Measurements from ENCODE around the gene CPNE5. TPM values are rescaled to one million over a fixed set of nuclear protein-coding genes. Genes with fewer than 3 reads are reported as not detected.

Gene CPNE5
- total and polyA plus RNA-seq, 2 donors from 2014 or later, result 3.7 to 7.1 TPM

DNA sequence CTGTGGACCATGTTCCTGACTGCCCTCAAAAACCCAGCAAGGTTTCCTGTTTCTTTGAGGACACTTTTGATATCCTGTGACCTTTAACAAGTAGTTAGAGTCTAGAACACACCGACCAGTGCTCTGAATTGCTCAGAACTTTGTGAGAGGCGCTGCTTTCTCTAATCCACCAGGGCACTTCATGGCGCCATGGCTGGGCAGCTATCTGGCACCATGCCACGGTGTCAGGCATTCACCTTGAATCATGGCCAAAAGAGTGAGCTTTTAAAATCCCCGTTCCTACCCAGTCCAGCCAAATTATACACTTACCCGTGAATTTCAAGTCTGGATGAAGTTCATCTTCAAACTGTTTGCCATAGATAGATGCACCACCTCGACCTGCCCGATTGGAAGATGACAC lies 17.0 kb upstream of the CPNE5 start:
- Histone ChIP-seq H3K4me1 (ENCODE audit: control insufficient read depth in 2 of 3, insufficient read depth in 2 of 3, low read depth in 1 of 3, low read length in 3 of 3) (peaks cover 0 to 5% (median 4%) of the 10 kb centered on the region in 3 donors), H3K36me3 (ENCODE audit: control insufficient read depth in 2 of 3, insufficient read depth in 3 of 3, low read length in 3 of 3) (no peaks in the 10 kb centered on the region), H3K4me3 (ENCODE audit: low read length in 3 of 3) (no peak overlapping the region), H3K27ac (ENCODE audit: low read depth in 2 of 2, low read length in 2 of 2) (no peak overlapping the region), H3K9ac (ENCODE audit: low read length in 3 of 3) (no peak overlapping the region), H3K9me3 (ENCODE audit: control insufficient read depth in 2 of 3, insufficient read depth in 1 of 3, low read length in 3 of 3) (no peaks in the 10 kb centered on the region), H3K27me3 (ENCODE audit: control insufficient read depth, insufficient read depth, low read length) (no peaks in the 10 kb centered on the region)
- TF ChIP-seq, protein P1, sequence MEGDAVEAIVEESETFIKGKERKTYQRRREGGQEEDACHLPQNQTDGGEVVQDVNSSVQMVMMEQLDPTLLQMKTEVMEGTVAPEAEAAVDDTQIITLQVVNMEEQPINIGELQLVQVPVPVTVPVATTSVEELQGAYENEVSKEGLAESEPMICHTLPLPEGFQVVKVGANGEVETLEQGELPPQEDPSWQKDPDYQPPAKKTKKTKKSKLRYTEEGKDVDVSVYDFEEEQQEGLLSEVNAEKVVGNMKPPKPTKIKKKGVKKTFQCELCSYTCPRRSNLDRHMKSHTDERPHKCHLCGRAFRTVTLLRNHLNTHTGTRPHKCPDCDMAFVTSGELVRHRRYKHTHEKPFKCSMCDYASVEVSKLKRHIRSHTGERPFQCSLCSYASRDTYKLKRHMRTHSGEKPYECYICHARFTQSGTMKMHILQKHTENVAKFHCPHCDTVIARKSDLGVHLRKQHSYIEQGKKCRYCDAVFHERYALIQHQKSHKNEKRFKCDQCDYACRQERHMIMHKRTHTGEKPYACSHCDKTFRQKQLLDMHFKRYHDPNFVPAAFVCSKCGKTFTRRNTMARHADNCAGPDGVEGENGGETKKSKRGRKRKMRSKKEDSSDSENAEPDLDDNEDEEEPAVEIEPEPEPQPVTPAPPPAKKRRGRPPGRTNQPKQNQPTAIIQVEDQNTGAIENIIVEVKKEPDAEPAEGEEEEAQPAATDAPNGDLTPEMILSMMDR (IDR thresholded peaks at IDR 0.05; ENCODE audit: borderline replicate concordance, extremely low read depth, insufficient read depth), result no peak
- intact Hi-C loops (cut with DNase I), result no loop called here
- DNase-seq (no peak), FAIRE-seq (no peak)

DNA sequence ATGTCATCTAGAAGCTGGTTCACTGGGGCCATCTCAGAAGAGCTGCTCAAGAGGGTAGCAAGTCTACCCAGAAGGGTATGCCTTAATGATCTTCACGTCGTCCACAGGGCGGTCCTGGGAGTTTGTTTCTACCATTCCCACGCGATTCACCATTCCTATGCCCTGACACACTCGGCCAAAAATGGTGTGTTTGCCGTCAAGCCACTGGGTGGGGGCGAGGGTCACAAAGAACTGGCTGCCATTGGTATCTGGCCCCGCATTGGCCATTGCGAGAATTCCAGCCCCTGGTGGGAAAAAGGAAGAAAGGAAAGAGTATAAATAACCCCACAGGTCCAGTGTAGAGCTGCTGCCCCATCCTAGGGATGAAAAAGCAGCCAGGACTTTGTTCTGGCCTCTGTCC lies 16.5 kb upstream of the CPNE5 start:
- DNase-seq (no peak), FAIRE-seq (no peak)
- Histone ChIP-seq H3K4me3 (ENCODE audit: low read length in 3 of 3) (no peak overlapping the region), H3K27ac (ENCODE audit: low read depth in 2 of 2, low read length in 2 of 2) (no peak overlapping the region), H3K36me3 (ENCODE audit: control insufficient read depth in 2 of 3, insufficient read depth in 3 of 3, low read length in 3 of 3) (no peaks in the 10 kb centered on the region), H3K27me3 (ENCODE audit: control insufficient read depth, insufficient read depth, low read length) (no peaks in the 10 kb centered on the region), H3K4me1 (ENCODE audit: control insufficient read depth in 2 of 3, insufficient read depth in 2 of 3, low read depth in 1 of 3, low read length in 3 of 3) (peaks cover 0 to 5% (median 4%) of the 10 kb centered on the region in 3 donors), H3K9ac (ENCODE audit: low read length in 3 of 3) (no peak overlapping the region), H3K9me3 (ENCODE audit: control insufficient read depth in 2 of 3, insufficient read depth in 1 of 3, low read length in 3 of 3) (no peaks in the 10 kb centered on the region)
- intact Hi-C loops (cut with DNase I), result no loop called here
- TF ChIP-seq, protein P1 (IDR thresholded peaks at IDR 0.05; ENCODE audit: borderline replicate concordance, extremely low read depth, insufficient read depth), result no peak

DNA sequence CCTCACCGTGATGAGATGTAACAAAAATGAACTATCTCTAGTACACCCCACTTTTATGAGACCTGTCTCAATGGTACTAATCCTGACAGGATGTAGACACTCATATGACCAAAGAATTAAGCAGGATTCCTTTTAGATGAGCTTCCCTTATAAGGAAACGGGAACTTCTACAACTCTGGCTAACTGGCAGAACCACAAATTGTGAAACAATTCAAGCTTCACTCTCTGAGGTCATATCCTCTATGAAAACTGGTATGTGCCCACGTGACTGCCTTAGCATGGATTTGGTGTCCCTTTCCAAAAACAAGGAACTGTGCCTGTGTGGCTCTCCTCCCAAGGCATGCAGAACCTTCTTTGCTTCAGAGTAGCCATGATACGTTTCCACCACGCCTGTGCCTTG lies 14.1 kb upstream of the CPNE5 start:
- no peak for DNase-seq
- Histone ChIP-seq H3K9me3 (ENCODE audit: control insufficient read depth in 2 of 3, insufficient read depth in 1 of 3, low read length in 3 of 3) (no peaks in the 10 kb centered on the region), H3K27me3 (ENCODE audit: control insufficient read depth, insufficient read depth, low read length) (no peaks in the 10 kb centered on the region), H3K4me1 (ENCODE audit: control insufficient read depth in 2 of 3, insufficient read depth in 2 of 3, low read depth in 1 of 3, low read length in 3 of 3) (peaks cover 3 to 7% (median 4%) of the 10 kb centered on the region in 3 donors), H3K9ac (ENCODE audit: low read length in 3 of 3) (no peak overlapping the region), H3K36me3 (ENCODE audit: control insufficient read depth in 2 of 3, insufficient read depth in 3 of 3, low read length in 3 of 3) (no peaks in the 10 kb centered on the region), H3K27ac (ENCODE audit: low read depth in 2 of 2, low read length in 2 of 2) (no peak overlapping the region), H3K4me3 (ENCODE audit: low read length in 3 of 3) (no peak overlapping the region)
- no peak for FAIRE-seq
- TF ChIP-seq, protein P1 (IDR thresholded peaks at IDR 0.05; ENCODE audit: borderline replicate concordance, extremely low read depth, insufficient read depth), result no peak
- intact Hi-C loops (cut with DNase I), result no loop called here

Data from kidney (tissue), 14 donors.